HG02852 (cell line): ENCODE measurements around the gene SRRM2.

Source experiments
- ATAC-seq: cut with Tn5 transposase; IDR thresholded peaks from one replicate; pipeline ENCODE4 v1.9.1; 2021; ENCODE audit warnings: mild to moderate bottlenecking, moderate library complexity; ENCODE audit not compliant: unreplicated experiment

The SRRM2 gene

GRCh38 chr16:2752035-2752849 lies at the start of gene SRRM2:
Gene SRRM2 (plus strand): TSS chr16:2752638. CDS start chr16:2756365, 3,727 bp downstream.
- peak; percentile 84 for ATAC-seq

DNA sequence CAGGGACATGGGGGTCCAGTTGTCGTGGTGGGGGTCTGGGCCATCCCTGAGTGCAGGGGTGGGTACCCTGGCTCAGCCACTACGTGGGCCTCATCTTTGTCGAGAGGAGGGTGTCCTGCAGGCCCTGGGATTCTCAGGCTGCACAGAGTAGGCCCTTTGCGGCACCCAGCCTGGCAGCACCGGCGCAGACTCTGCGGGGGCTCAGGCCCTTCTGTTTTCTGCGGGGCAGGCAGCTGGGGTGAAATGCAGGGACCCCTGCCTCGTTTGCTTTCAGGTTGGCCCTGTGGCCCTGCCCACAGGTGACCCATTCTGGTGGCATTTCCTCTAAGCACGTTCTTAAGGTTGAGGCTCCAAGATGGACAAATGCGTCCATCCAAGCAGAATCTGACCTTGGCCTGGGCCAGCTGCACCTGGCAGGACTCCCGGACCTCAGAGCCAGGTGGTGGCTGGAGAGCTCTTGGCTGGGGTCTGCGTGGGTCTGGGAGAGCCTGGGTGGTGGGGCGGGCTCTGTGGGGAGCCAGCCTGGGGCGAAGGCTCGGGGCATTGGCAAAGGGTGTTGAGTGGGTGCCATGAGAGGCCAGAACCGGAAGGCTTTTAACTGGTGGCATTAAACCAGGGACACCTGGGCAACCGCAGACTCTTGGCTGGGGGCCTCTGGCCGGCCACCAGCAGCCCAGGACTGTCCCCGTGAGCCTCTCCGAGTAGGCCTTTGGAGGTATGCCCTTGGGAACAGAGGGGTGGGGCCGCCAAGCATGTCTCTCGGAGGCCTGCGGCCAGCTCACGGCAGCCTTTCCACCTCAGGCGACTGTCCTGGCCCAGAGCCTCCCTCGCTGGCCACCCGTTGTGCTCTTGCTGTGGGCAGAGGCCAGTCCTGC lies 49.3 kb upstream of the SRRM2 start:
- no peak for ATAC-seq

GRCh38 chr16:2704166-2704982 lies 48.1 kb upstream of the SRRM2 start:
- no peak for ATAC-seq

GRCh38 chr16:2704983-2705275 lies 47.5 kb upstream of the SRRM2 start:
- ATAC-seq, result no peak

GRCh38 chr16:2705351-2705750 lies 47.1 kb upstream of the SRRM2 start:
- no peak for ATAC-seq

DNA sequence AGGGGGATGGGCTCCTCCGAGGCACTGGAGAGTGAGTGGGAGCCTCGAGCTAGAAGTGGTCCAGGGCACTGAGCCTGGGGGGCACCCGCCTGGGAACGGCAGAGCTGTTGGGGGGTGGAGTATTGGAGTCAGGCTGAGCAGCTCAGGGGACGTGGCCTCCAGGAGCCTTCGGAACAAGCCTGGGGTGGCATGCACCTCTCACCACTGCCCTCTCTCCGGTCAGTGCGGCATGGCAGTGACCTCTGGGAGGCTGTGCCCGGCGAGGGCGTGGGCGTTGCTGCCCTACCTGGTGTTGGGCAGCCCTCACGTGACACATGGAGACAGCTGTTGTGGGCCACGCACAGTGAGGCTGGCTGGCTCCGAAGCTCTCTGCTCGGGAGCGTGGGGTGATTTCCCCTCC lies 46.4 kb upstream of the SRRM2 start:
- no peak for ATAC-seq

DNA sequence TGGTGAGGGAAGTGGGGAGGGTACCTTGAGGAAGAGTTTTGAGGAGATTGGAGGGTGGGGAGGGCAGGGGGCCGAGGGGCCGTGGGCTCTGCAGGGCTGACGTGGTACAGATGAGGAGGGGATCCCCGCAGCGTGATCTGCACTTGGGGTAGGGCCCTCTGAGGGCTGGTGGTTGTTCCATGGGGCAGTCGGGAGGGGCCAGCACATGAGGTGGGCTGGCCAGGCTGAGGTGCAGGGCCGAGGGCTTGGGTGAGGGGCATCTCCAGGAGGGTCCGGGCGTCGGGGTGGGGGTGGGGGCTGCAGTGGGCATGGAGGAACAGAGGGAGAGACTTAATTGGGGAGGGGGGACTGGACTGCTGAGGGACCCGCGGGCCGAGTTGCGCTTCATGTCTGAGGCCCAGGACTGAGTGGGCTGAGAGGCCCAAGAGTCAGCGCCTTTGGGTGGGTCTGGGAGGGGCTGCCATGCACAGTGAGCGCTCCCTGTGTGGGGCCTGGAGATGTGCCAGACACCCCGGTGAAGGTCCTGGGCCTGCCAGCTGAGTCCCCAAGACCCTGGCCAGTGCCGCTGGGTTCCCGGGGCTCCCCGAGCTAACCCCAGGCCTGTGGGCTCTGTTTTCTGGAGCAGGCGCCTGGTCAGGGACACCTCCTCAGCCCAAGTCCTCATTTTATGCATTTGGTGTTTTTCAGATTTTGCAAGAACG lies 45.7 kb upstream of the SRRM2 start:
- ATAC-seq, result no peak

DNA sequence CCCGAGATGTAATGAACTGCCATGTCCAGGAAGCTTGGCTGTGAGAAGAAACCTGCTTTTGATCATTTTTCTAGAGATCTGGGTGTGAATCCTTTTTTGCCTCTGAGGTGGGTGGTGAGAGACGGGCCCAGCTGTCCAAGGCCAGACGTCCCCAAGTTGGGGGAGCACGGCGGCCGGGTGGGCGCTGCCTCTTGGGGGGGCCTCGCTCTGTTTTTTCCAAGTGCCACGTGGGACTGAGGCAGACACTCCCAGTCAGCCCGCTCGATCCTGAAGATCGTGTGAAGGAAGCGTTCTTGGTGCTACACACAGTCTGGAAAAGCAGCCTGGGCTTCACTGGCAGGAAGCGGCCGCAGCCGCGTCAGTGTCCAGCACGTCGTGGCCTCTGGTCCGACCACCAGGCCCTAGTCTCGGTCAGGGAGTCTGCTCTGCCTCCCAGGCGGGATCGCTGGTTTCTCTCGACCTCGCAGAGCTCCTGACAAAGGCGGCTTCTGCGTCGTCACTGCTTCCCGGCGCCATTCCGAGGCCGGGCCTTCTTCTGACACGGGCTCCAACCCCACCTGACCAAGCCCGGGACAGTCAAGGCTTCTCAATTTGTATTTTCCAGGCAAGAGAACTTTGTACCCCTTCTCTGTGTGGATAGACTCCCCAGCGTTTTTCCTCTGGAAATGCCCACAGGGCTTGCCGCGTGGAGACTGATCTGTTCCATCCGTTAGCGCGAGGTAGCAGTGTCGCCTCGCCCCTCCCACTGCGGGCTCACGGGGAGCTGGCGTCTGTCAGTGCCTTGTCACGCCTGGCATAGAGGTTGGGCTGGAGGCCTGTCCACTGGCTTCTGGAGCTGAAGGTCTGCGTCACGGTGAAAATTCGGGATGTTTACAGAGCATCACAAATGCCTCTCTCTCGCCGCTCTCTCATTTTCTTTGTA lies 44.8 kb upstream of the SRRM2 start:
- ATAC-seq, result no peak

DNA sequence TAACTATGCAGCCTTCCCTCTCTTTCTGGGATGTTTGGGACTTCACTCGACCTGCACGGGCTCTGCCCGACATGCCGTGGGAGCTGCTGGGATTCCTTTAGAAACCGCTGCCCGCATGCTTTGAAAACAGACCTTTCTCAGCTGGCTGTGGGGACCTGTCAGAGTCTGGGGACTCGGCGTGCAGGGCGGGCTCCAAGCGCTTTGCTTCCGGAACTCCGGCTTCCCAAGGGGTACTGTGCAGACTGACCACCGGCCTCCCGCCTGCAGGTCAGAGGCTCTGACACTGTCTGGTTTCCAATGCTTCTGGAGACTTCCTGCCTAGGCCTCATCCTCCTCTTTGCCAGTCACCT lies 44.2 kb upstream of the SRRM2 start:
- no peak for ATAC-seq

- no peak for ATAC-seq
These were observed 43.4 kb upstream of the SRRM2 start for GRCh38 chr16:2708955-2709587.

DNA sequence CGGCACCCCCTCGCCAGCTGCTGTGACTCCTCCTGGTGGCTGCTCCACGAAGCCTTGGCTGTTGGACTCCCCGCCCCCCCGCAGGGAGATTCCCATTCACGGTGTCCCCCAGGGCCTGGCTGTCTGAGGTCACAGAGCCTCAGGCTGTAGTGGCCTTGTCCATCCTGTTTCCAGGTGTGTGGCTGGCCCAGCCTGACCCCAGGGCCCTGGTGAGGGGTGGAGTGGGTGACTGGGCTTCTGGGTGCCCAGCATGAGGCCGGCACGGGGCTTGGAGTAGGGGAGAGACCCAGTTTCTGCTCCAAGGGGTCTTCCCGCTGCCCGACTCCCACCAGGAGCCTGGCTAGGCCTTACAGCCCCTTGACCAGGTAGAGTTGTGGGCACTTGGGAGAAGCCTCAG lies 42.9 kb upstream of the SRRM2 start:
- no peak for ATAC-seq

DNA sequence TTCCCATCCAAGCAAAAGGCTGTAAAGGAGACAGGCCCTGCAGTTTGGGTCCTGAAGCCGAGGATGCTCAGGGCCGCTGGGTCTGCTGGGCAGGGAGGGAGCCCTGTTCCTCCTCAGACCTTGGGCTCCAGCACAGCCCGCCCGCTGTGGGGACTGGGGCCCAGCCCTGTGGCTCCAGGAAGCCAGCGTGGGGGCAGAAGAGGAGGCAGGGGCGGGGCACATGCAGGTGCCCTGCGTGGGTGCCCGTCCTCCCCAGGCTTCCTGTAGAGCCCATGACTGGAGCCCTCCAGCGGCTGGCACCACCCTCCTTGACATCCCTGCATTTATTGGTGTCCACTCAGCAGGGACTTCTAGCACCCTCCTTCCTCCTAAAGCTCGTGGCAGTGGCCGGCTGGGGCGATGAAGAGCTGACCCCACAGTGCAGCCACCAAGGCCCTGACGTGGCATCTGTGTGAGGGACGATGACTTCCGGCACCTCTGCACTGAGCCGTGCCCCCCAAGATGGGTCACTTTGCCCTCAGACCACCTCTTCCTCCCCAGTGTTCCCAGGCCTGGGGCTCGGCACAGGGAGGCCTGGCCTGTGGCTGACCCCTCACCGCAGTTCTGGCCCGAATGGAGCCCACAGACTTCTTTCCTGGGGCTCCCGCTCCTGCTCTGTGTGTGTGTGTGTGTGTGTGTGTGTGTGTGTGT lies 42.3 kb upstream of the SRRM2 start:
- no peak for ATAC-seq

DNA sequence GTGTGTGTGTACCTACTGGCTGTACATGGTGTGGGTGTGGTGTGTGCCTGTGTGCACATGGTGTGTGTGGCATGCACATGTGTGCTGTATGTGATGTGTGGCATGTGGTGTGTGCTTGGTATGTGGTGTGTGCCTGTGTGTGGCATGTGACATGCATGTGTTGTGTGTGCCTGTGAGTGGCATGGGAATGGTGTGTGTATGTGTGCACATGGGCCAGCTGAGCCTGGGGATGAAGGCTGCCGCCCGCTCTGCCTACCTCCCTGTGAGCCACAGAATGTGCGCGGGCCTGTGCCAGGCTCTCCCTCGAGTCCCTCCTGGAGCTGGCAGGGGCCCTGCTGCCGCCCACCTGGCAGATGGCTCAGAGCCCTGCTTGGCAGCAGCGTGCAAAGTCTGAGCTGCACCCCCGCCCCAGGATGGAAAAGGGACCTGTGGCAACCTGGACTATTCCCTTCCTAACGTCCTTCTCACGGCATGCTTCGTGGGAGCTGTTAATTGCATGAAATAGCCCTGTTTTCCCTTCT lies 41.7 kb upstream of the SRRM2 start:
- ATAC-seq, result no peak

DNA sequence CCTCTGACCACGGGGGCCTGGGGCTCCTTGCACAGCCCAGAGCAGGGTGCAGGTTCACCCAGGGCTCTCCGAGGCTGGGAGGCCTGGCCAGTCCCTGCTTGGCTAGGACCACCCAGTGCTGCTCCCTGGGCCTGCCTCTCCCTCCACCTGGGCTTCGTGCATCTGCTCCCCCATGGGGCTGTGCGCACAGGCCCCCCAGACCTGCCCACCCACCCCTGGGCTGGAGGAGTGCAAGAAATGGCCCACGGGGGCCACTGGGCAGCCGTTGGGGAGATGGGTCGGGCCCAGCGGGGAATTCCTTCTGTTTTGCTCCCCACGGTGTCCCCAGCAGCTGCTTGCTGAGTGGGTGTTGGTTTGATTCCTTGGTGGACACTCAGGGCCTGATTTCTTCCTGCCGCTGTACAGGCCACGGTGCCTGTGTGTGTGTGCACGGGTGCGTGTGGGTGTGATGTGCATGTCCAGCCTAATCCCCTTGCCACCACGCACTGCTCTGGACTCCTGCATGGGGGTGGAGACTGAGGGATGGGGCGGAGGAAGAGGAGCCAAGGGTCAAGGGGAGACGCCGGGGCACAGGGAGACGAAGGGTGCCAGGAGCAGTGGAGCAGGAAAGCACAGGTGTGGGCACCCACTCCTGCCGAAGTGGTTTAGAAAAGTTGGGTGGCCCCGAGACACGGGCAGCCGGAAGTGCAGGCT lies 40.9 kb upstream of the SRRM2 start:
- no peak for ATAC-seq

- ATAC-seq, result no peak
These were observed 40.4 kb upstream of the SRRM2 start for GRCh38 chr16:2712063-2712441.

- no peak for ATAC-seq
These were observed 39.9 kb upstream of the SRRM2 start for GRCh38 chr16:2712546-2712945.

DNA sequence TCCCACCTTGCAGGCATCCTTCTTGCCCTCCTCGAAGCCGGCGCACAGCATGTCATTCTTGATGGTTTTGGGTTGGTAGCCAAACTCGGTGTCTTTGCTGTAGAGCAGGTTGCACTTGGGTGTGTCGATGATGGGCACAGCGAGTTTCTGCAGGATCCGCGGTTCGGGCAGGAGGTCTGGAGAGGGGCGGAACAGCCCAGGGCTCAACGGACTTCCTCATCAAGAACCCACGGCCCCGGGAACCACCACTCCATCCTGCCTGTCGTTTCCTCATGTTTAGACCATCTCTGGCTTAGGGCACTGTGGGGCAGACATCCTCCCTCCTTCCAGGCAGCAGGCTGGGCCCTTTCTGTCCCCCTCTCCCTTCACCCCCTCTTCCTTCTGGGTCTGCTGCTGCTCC lies 38.9 kb upstream of the SRRM2 start:
- ATAC-seq, result no peak
